ENCODE measurements around the gene PPM1J. TPM values are rescaled to one million over a fixed set of nuclear protein-coding genes. Genes with fewer than 3 reads are reported as not detected.

The PPM1J gene
- total and polyA plus RNA-seq, 8 donors, result 0.20 to 1.6 (median 0.87) TPM

- no peak for ATAC-seq
- TF ChIP-seq, protein P1, sequence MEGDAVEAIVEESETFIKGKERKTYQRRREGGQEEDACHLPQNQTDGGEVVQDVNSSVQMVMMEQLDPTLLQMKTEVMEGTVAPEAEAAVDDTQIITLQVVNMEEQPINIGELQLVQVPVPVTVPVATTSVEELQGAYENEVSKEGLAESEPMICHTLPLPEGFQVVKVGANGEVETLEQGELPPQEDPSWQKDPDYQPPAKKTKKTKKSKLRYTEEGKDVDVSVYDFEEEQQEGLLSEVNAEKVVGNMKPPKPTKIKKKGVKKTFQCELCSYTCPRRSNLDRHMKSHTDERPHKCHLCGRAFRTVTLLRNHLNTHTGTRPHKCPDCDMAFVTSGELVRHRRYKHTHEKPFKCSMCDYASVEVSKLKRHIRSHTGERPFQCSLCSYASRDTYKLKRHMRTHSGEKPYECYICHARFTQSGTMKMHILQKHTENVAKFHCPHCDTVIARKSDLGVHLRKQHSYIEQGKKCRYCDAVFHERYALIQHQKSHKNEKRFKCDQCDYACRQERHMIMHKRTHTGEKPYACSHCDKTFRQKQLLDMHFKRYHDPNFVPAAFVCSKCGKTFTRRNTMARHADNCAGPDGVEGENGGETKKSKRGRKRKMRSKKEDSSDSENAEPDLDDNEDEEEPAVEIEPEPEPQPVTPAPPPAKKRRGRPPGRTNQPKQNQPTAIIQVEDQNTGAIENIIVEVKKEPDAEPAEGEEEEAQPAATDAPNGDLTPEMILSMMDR (IDR thresholded peaks at IDR 0.05), result no peak
- no peak for FAIRE-seq
Observed at GRCh38 chr1:112754116-112754628, 39.0 kb upstream of the PPM1J start.

DNA sequence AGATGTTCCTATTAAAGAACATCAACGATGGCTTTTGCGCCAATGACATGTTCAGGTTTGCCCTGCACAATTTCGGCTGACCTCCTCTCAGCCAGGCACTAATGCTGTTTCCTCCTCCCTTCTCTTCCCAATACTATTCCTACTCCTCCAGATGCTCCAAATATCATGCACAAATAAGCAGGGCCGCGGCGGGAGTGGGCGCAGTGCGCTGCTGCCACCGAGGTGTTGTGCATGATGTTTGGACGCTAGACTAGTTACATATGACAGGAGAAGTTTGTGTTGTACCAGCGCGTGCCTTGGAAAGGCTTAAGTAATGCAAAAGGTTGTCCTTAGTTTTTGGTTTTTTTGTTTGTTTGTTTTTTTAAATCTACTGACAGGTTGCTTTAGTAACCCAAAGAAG lies 33.3 kb upstream of the PPM1J start:
- no peak overlapping the region for H3K4me3 ChIP-seq
- intact Hi-C loops (cut with DNase I), result no loop called here
- FAIRE-seq, result no peak
- no peaks in the 10 kb centered on the region for H3K36me3 ChIP-seq
- no peaks in the 10 kb centered on the region for H3K9me3 ChIP-seq
- peaks cover 0 to 5% (median 0%) of the 10 kb centered on the region in 3 donors for H3K4me1 ChIP-seq
- no peak overlapping the region for H3K27ac ChIP-seq
- TF ChIP-seq, protein P1 (IDR thresholded peaks at IDR 0.05), result no peak
- DNase-seq, result no peak
- 83 to 90% methylated on average over 12 of the region's 12 CpGs for WGBS, 2 donors
- ATAC-seq, result no peak
- H3K27me3 ChIP-seq, result peaks cover 0 to 11% (median 4%) of the 10 kb centered on the region in 4 donors

More at GRCh38 chr1:112754116-112754628, 39.0 kb upstream of the PPM1J start:
- no peak for DNase-seq
- Histone ChIP-seq H3K27me3 (no peaks in the 10 kb centered on the region), H3K36me3 (no peaks in the 10 kb centered on the region), H3K4me1 (no peaks in the 10 kb centered on the region), H3K27ac (no peak overlapping the region), H3K9me3 (no peaks in the 10 kb centered on the region), H3K4me3 (no peak overlapping the region)
- whole genome bisulfite sequencing, 2 donors, result 0 to 54% methylated on average over 1 of the region's 1 CpG
- intact Hi-C loops (cut with DNase I), result no loop called here

GRCh38 chr1:112744009-112744578 lies 29.0 kb upstream of the PPM1J start:
- no peak for FAIRE-seq
- Histone ChIP-seq H3K27ac (no peak overlapping the region), H3K4me1 (peaks cover 0 to 5% (median 0%) of the 10 kb centered on the region in 3 donors), H3K36me3 (no peaks in the 10 kb centered on the region), H3K27me3 (peaks cover 0 to 18% (median 5%) of the 10 kb centered on the region in 4 donors), H3K4me3 (peak overlapping the region in 1 of 4 donors; percentile 26), H3K9me3 (no peaks in the 10 kb centered on the region)
- ATAC-seq, result peak in 3 of 4 donors; percentile 49 to 91 (median 72)
- 8 to 9% methylated on average over 56 to 58 of the region's 58 CpGs for WGBS, 2 donors
- intact Hi-C loops (cut with DNase I), result no loop called here
- TF ChIP-seq, protein P1 (IDR thresholded peaks at IDR 0.05), result peak in 1 of 4 donors; percentile 18
- peak in 3 of 6 donors; percentile 19 to 64 (median 63) for DNase-seq

DNA sequence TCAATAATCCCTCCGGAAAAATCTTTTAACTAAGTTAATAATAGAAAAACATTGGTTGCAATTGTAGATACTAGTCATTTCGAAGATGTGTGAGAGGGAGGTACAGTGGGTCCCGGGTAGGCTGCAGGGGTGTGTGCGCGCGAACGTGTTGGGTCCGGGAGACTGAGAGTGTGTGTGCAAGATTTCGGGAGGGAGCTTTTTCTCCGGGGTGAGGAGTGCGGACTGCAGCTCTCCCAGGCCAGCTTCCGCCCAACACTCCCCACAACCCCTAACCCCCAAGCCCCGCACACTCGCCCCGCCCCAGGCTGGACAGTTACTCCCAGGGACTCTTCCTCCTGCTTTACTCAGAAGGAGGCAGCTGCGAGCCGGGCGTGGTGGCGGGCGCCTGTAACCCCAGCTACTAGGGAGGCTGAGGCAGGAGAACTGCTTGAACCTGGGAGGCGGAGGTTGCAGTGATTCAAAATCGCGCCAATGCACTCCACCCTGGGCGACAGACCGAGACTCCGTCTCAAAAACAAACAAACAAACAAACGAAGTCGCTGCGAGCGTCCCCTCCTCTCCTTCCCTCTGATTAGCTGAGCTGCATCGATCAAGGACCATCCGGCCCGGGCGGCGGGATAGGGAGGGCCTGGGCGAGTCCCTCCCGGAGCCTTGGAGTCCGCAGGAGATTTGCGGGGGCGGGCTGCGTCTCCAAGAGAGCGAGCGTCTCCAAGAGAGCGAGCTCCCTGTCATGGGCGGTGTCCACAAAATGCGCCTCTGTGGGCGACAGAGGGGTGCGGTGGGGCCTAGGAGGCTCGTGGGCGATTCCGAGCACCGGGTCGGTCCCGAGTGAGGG lies 28.3 kb upstream of the PPM1J start:
- no peak for FAIRE-seq
- H3K27ac ChIP-seq, result no peak overlapping the region
- 19 to 20% methylated on average over 53 to 54 of the region's 54 CpGs for WGBS, 2 donors
- ATAC-seq, result peak in 2 of 4 donors; percentile 29 to 56
- TF ChIP-seq, protein P1 (IDR thresholded peaks at IDR 0.05), result no peak
- intact Hi-C loops (cut with DNase I), result no loop called here
- no peaks in the 10 kb centered on the region for H3K36me3 ChIP-seq
- peak overlapping the region in 1 of 4 donors; percentile 26 for H3K4me3 ChIP-seq
- H3K27me3 ChIP-seq, result peaks cover 0 to 18% (median 5%) of the 10 kb centered on the region in 4 donors
- peaks cover 0 to 5% (median 0%) of the 10 kb centered on the region in 3 donors for H3K4me1 ChIP-seq
- DNase-seq, result no peak
- H3K9me3 ChIP-seq, result no peaks in the 10 kb centered on the region

All from pancreas (tissue), 10 donors.